Activated CD8-positive, alpha-beta T cell treated with anti-CD3 and anti-CD28 coated beads for 36 hours (primary cell): ENCODE results near the gene PLD4. TPM values are rescaled to one million over a fixed set of nuclear protein-coding genes. Genes with fewer than 3 reads are reported as not detected.

Source experiments
- ATAC-seq: fragments of 200-7000 bp; cut with Tn5 transposase; one replicate; pipeline ENCODE4 v1.10.0; 2021; ENCODE audit warnings: mild to moderate bottlenecking, moderate library complexity
- CTCF ChIA-PET: fragments of 350-600 bp; sonication (Branson Sonifier 250); formaldehyde crosslinking; loops from one replicate; lab custom pipeline; 2021; ENCODE audit warnings: antibody characterized with exemption; lab: Charles Lee
- POLR2A ChIA-PET: fragments of 350-600 bp; sonication (Branson Sonifier 250); formaldehyde crosslinking; loops from one replicate; lab custom pipeline; 2021; ENCODE audit warnings: antibody characterized with exemption; lab: Charles Lee
- DNase-seq: peaks from one replicate; pipeline ENCODE4 v3.0.0-alpha.2; 2020
- H3K27ac Mint-ChIP-seq: one replicate; pipeline ENCODE4 v1.8.0; 2021; ENCODE audit warnings: mild to moderate bottlenecking, mixed read lengths
- H3K27me3 Mint-ChIP-seq: one replicate; pipeline ENCODE4 v1.8.0; 2021; ENCODE audit warnings: mixed read lengths
- H3K36me3 Mint-ChIP-seq: one replicate; pipeline ENCODE4 v1.8.0; 2021; ENCODE audit warnings: low read depth, mixed read lengths
- H3K4me1 Mint-ChIP-seq: one replicate; pipeline ENCODE4 v1.8.0; 2021; ENCODE audit warnings: low read depth, mixed read lengths
- H3K4me3 Mint-ChIP-seq: one replicate; pipeline ENCODE4 v1.8.0; 2021; ENCODE audit warnings: mild to moderate bottlenecking, moderate library complexity, mixed read lengths
- H3K9me3 Mint-ChIP-seq: one replicate; pipeline ENCODE4 v1.8.0; 2021; ENCODE audit warnings: mixed read lengths
- intact Hi-C: fragments of 100-400 bp; cut with micrococcal nuclease; formaldehyde crosslinking; loops from one replicate; pipeline ENCODE4 v1.10.0; 2022
- total RNA-seq, 2 experiments: library from RNA; stranded (reverse); gene quantifications; one replicate each; pipeline ENCODE4 v1.2.3, GENCODE V29; 2021
- TF ChIP-seq, protein P1 (sequence below): fragments of 200-600 bp; IDR thresholded peaks from one replicate; pipeline ENCODE4 v1.8.0; 2022; ENCODE audit warnings: antibody characterized with exemption, mild to moderate bottlenecking

PLD4 gene
- total RNA-seq, 2 experiments from 2014 or later = not detected

DNA sequence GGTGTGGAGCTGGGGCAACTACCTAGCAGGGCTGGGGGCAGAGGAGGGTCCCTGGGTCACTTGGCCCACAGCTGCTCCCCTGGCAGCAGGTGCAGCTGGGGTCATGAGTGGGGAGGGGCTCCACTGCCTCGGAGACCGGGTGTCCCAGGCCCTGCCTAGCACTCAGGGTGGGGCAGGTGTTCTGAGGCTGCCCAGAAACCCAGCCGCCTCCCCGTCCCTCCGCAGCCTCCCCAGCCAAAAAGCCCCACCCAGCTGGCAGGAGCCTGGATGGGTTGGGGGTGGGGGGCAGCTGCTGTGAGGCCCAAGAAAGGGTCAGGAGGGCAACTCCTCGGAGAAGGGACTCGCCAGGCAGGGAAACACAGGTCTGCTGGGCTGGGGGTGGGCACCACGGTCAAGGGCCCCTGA, 42.3 kb downstream of the PLD4 start:
- H3K36me3 Mint-ChIP-seq = no peaks in the 10 kb centered on the region
- POLR2A ChIA-PET = no interaction called here
- TF ChIP-seq, protein P1, sequence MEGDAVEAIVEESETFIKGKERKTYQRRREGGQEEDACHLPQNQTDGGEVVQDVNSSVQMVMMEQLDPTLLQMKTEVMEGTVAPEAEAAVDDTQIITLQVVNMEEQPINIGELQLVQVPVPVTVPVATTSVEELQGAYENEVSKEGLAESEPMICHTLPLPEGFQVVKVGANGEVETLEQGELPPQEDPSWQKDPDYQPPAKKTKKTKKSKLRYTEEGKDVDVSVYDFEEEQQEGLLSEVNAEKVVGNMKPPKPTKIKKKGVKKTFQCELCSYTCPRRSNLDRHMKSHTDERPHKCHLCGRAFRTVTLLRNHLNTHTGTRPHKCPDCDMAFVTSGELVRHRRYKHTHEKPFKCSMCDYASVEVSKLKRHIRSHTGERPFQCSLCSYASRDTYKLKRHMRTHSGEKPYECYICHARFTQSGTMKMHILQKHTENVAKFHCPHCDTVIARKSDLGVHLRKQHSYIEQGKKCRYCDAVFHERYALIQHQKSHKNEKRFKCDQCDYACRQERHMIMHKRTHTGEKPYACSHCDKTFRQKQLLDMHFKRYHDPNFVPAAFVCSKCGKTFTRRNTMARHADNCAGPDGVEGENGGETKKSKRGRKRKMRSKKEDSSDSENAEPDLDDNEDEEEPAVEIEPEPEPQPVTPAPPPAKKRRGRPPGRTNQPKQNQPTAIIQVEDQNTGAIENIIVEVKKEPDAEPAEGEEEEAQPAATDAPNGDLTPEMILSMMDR = no peak
- H3K27ac Mint-ChIP-seq = no peak overlapping the region
- H3K4me3 Mint-ChIP-seq = no peak overlapping the region
- no peaks in the 10 kb centered on the region for H3K9me3 Mint-ChIP-seq
- ATAC-seq = no peak
- intact Hi-C loops = no loop called here
- H3K4me1 Mint-ChIP-seq = no peaks in the 10 kb centered on the region
- H3K27me3 Mint-ChIP-seq = peaks cover 11% of the 10 kb centered on the region
- DNase-seq = no peak
- CTCF ChIA-PET = interaction anchor here (1.0 kb wide), 1 partner anchor 9 kb away, joined by 3 read pairs; no protein-coding TSS in a partner anchor

DNA sequence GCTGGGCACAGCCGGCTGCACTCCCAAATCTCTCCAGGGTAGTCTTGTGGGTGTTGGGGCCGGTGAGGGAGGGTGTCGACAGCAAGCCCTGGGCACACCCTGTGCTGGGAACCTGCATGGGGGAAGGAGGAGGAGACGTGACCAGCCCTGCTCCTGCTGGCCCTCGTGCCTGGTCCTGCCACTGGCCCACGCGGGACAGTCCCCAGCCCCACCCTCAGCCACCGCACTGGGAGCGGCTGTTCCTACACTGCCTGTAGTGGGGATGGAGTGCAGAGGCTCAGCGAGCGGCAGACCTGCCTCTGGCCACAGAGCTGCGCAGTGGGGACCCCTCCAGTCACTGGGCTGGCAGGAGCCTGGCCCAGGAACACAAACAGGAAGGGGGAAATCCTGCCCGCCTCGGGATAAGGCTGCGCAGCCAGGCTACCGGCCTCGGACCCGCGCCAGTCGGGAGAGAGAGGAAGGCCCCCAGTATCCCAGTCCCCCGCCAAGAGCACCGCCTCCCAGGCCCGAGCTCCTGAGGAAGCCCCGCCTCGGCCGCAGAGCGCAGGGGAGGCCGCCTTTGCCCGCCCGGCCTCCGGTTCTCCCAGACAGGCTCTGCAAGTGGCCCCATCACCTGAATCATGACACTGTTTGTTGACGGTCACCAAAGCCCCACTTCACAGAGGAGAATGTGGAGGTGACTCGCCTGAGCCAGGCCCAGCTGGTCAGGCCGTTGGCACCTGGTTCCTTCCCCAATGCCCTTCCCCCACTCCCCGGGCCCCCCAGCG, 42.9 kb downstream of the PLD4 start:
- Mint-ChIP-seq H3K4me3 (no peak overlapping the region), H3K4me1 (no peaks in the 10 kb centered on the region), H3K36me3 (no peaks in the 10 kb centered on the region), H3K9me3 (no peaks in the 10 kb centered on the region), H3K27ac (no peak overlapping the region), H3K27me3 (peaks cover 11% of the 10 kb centered on the region)
- ChIA-PET CTCF (interaction anchor here (1.0 kb wide), 1 partner anchor 9 kb away, joined by 3 read pairs; no protein-coding TSS in a partner anchor), POLR2A (no interaction called here)
- DNase-seq (no peak), ATAC-seq (no peak)
- TF ChIP-seq, protein P1 = no peak
- intact Hi-C loops = no loop called here

DNA sequence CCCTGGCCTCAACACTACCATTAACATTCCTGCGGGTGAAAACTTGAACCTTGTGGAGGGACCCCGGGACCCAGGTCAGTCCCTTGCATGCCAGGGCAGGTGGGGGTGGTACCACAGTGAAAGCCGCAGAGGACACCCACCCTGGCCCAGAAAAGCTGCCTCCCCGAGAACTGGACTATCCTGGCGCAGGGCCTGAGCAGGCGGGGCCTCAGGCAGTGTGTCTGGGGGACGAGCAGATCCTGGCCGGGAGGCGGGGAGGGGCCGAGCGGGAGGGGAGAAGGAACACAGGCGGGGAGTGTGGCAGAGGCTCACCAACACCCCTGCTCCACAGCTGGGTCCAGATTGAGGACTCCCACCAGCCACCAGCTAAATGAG, 43.5 kb downstream of the PLD4 start:
- Mint-ChIP-seq H3K36me3 (no peaks in the 10 kb centered on the region), H3K27ac (no peak overlapping the region), H3K4me1 (no peaks in the 10 kb centered on the region), H3K27me3 (peaks cover 11% of the 10 kb centered on the region), H3K4me3 (no peak overlapping the region), H3K9me3 (no peaks in the 10 kb centered on the region)
- ATAC-seq = no peak
- DNase-seq = no peak
- CTCF ChIA-PET = no interaction called here
- TF ChIP-seq, protein P1 = no peak
- intact Hi-C loops = no loop called here
- POLR2A ChIA-PET = no interaction called here

DNA sequence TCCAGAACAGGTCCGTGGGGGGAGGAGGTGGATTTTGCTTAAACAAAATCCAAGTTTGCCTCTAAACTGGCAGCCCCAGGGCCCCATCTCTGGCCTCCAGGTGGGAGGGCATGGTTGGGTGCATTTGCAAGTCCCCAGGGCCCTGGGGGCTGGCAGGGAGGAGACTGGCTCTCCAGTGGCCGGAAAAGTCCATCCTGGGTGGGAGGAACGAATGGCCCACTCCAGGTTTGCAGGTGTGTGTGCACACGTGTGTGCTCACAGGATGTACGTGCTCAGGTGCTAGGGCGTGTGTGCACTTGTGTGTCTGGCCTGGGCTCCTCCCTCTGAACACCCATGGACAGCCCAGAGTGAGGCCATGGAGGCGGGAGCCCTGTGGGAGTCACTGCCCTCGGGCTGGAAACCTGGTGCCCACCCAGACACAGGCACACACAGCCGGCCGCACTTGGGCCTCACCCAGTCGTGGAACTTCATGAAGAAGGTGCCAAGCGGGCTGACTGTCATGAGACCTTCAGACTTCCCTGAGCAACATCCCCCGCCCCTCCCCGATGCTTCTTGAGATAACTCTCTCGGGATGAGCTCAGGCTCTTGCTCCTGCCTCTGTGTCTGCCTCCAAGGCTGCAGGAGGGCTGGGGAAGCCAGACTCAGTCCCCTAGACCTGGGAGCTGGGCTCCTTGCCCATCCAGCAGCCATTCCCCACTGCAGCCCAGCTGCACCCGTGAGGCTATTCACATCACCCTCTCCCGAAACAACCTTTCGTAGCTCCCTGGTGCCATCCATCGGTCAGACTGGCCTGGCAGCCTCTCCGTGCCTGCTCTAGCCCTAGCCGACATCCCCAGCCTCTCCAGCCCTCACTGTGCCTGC, 44.1 kb downstream of the PLD4 start:
- TF ChIP-seq, protein P1 = no peak
- no peak for ATAC-seq
- Mint-ChIP-seq H3K36me3 (no peaks in the 10 kb centered on the region), H3K9me3 (no peaks in the 10 kb centered on the region), H3K4me3 (no peak overlapping the region), H3K27me3 (peaks cover 11% of the 10 kb centered on the region), H3K4me1 (no peaks in the 10 kb centered on the region), H3K27ac (no peak overlapping the region)
- CTCF ChIA-PET = interaction anchor here (1.9 kb wide), 1 partner anchor 78 kb away, joined by 5 read pairs; no protein-coding TSS in a partner anchor
- no peak for DNase-seq
- POLR2A ChIA-PET = no interaction called here
- intact Hi-C loops = no loop called here
